T-cell (primary cell): Measurements from ENCODE around the gene ZNF35. TPM values are rescaled to one million over a fixed set of nuclear protein-coding genes. Genes with fewer than 3 reads are reported as not detected.

Experiments used
- ATAC-seq, 4 experiments: fragments of 200-7000 bp in 3 of 4; fragments of 150-1000 bp in 1 of 4; cut with Tn5 transposase; replicated peaks in 1 of 4; 1 replicate in 3 of 4; 2 replicates in 1 of 4; pipeline ENCODE4 v1.10.0; 2021; ENCODE audit warnings: moderate library complexity in 3 of 4, mild to moderate bottlenecking in 2 of 4, moderate number of reproducible peaks in 1 of 4
- CTCF ChIA-PET, 2 donors: fragments of 300-600 bp; sonication (Branson Sonifier 250); formaldehyde crosslinking; loops; one replicate each; lab custom pipeline; 2022; ENCODE audit warnings: antibody characterized with exemption in 2 of 2; lab: Charles Lee
- POLR2A ChIA-PET, 2 donors: fragments of 300-600 bp; sonication (Branson Sonifier 250); formaldehyde crosslinking; loops; one replicate each; lab custom pipeline; 2022; ENCODE audit warnings: antibody characterized with exemption in 2 of 2; lab: Charles Lee
- DNase-seq, 35 experiments: peaks; one replicate each; pipeline versions ENCODE4 v3.0.0 to v3.0.0-alpha.2; 2013 to 2023
- H3K27ac ChIP-seq: one replicate; pipeline ENCODE4 v1.5.1; 2013; ENCODE audit warnings: low read length
- H3K27me3 ChIP-seq, 2 experiments: replicated peaks in 1 of 2; 1 replicate in 1 of 2; 2 replicates in 1 of 2; pipeline versions ENCODE4 v1.6.1 to v1.7.0; 2013; ENCODE audit warnings: low read length in 1 of 2, mixed read lengths in 1 of 2; ENCODE audit not compliant: control insufficient read depth in 2 of 2, insufficient read depth in 2 of 2; ENCODE audit errors: extremely low read depth in 1 of 2
- H3K36me3 ChIP-seq, 2 donors: 1 replicate in 1 of 2; 2 replicates in 1 of 2; pipeline versions ENCODE4 v1.6.1 to v1.7.0; 2013; ENCODE audit warnings: low read length in 1 of 2; ENCODE audit not compliant: control insufficient read depth in 2 of 2, insufficient read depth in 1 of 2; ENCODE audit errors: extremely low read depth in 1 of 2
- H3K4me1 ChIP-seq, 2 experiments: 1 replicate in 1 of 2; 2 replicates in 1 of 2; pipeline versions ENCODE4 v1.6.1 to v1.7.0; 2013; ENCODE audit warnings: low read length in 2 of 2, mixed read lengths in 1 of 2; ENCODE audit not compliant: insufficient read depth in 2 of 2, control insufficient read depth in 1 of 2; ENCODE audit errors: extremely low read depth in 1 of 2
- H3K4me3 ChIP-seq, 2 donors: 1 replicate in 1 of 2; 2 replicates in 1 of 2; pipeline versions ENCODE4 v1.5.1 to v1.7.0; 2013; ENCODE audit warnings: mild to moderate bottlenecking in 2 of 2, low read length in 1 of 2, moderate library complexity in 1 of 2; ENCODE audit not compliant: control insufficient read depth in 1 of 2; ENCODE audit errors: extremely low read depth in 1 of 2
- H3K9me3 ChIP-seq: 2 replicates; pipeline ENCODE4 v1.7.0; 2013
- H3K27ac Mint-ChIP-seq, 2 donors: one replicate each; pipeline ENCODE4 v1.8.0; 2020 to 2021; ENCODE audit warnings: mild to moderate bottlenecking in 2 of 2, mixed read lengths in 2 of 2
- H3K27me3 Mint-ChIP-seq, 2 donors: one replicate each; pipeline ENCODE4 v1.8.0; 2021 to 2022; ENCODE audit warnings: mixed read lengths in 2 of 2
- H3K36me3 Mint-ChIP-seq: one replicate; pipeline ENCODE4 v1.8.0; 2021; ENCODE audit warnings: mixed read lengths
- H3K4me1 Mint-ChIP-seq, 3 donors: one replicate each; pipeline ENCODE4 v1.8.0; 2020 to 2022; ENCODE audit warnings: mixed read lengths in 3 of 3, mild to moderate bottlenecking in 1 of 3
- H3K4me3 Mint-ChIP-seq, 3 donors: one replicate each; pipeline ENCODE4 v1.8.0; 2020 to 2022; ENCODE audit warnings: mild to moderate bottlenecking in 3 of 3, mixed read lengths in 3 of 3, moderate library complexity in 3 of 3
- H3K9me3 Mint-ChIP-seq, 3 donors: one replicate each; pipeline ENCODE4 v1.8.0; 2020 to 2022; ENCODE audit warnings: mixed read lengths in 3 of 3
- WGBS: methylation state at CpG from one replicate; pipeline ENCODE4 v1.1.5; 2013; ENCODE audit warnings: missing lambda C conversion rate; ENCODE audit not compliant: insufficient coverage; 5-methylcytosine and 5-hydroxymethylcytosine counted together
- total RNA-seq, 35 experiments: library from RNA in 6 of 35; stranded (reverse) in 6 of 35; fragments of 120-200 nt in 1 of 35; gene quantifications; one replicate each; pipeline versions ENCODE4 v1.2.1 to v1.2.4 and lab custom pipeline; 2013 to 2026

The ZNF35 gene
- total RNA-seq, 5 donors from 2014 or later (not counting 1 experiment from before 2014, with no cell fraction given), result 2.2 to 3.5 (median 3.0) TPM

- H3K9me3 ChIP-seq, result peaks cover 2% of the 10 kb centered on the region
- H3K9me3 Mint-ChIP-seq, result peaks cover 19 to 24% (median 21%) of the 10 kb centered on the region in 3 donors
- 93% methylated on average over 5 of the region's 5 CpGs for WGBS
- no peaks in the 10 kb centered on the region for H3K4me1 Mint-ChIP-seq
- H3K4me3 ChIP-seq, result no peak overlapping the region
- CTCF ChIA-PET, result no interaction called here
- ATAC-seq (no peak), DNase-seq (no peak)
- H3K27ac Mint-ChIP-seq, result no peak overlapping the region
- H3K36me3 ChIP-seq, result peaks cover 0 to under 1% of the 10 kb centered on the region in 2 donors
- no peaks in the 10 kb centered on the region for H3K4me1 ChIP-seq
- H3K27me3 ChIP-seq, result no peaks in the 10 kb centered on the region
- H3K27me3 Mint-ChIP-seq, result peaks cover 3% of the 10 kb centered on the region in 2 donors
- H3K4me3 Mint-ChIP-seq, result no peak overlapping the region
- no peak overlapping the region for H3K27ac ChIP-seq
- H3K36me3 Mint-ChIP-seq, result peaks cover 5% of the 10 kb centered on the region
- POLR2A ChIA-PET, result no interaction called here
Observed at GRCh38 chr3:44678480-44679116, 30.1 kb downstream of the ZNF35 start.

- H3K4me1 Mint-ChIP-seq, result peaks cover 10 to 19% (median 17%) of the 10 kb centered on the region in 3 donors
- no peak overlapping the region for H3K27ac ChIP-seq
- H3K4me3 ChIP-seq, result no peak overlapping the region
- H3K9me3 ChIP-seq, result peaks cover 2% of the 10 kb centered on the region
- peaks cover 0 to 3% of the 10 kb centered on the region in 2 donors for H3K36me3 ChIP-seq
- ATAC-seq, result no peak
- peaks cover 6 to 17% of the 10 kb centered on the region in 2 donors for H3K27me3 Mint-ChIP-seq
- H3K4me3 Mint-ChIP-seq, result no peak overlapping the region
- ChIA-PET CTCF (no interaction called here), POLR2A (no interaction called here)
- peaks cover 0 to 8% of the 10 kb centered on the region in 2 experiments for H3K4me1 ChIP-seq
- H3K9me3 Mint-ChIP-seq, result peaks cover 18 to 26% (median 22%) of the 10 kb centered on the region in 3 donors
- H3K27me3 ChIP-seq, result peaks cover 0 to 3% of the 10 kb centered on the region in 2 experiments
- no peak overlapping the region for H3K27ac Mint-ChIP-seq
- no peak for DNase-seq
- H3K36me3 Mint-ChIP-seq, result peaks cover 19% of the 10 kb centered on the region
- 63% methylated on average over 2 of the region's 4 CpGs for whole genome bisulfite sequencing
Observed at GRCh38 chr3:44680921-44681455, 32.5 kb downstream of the ZNF35 start.

GRCh38 chr3:44682182-44682896 lies 33.8 kb downstream of the ZNF35 start:
- Histone ChIP-seq H3K9me3 (peaks cover 8% of the 10 kb centered on the region), H3K4me3 (no peak overlapping the region), H3K27me3 (peaks cover 0 to 6% of the 10 kb centered on the region in 2 experiments), H3K27ac (no peak overlapping the region), H3K36me3 (peaks cover 0 to 3% of the 10 kb centered on the region in 2 donors), H3K4me1 (peaks cover 0 to 9% of the 10 kb centered on the region in 2 experiments)
- no peak overlapping the region for H3K27ac Mint-ChIP-seq
- DNase-seq (no peak), ATAC-seq (no peak)
- POLR2A ChIA-PET, result no interaction called here
- peaks cover 10 to 20% (median 19%) of the 10 kb centered on the region in 3 donors for H3K4me1 Mint-ChIP-seq
- H3K4me3 Mint-ChIP-seq, result no peak overlapping the region
- CTCF ChIA-PET, result no interaction called here
- no CpG with 5 or more reads among the region's 2 CpGs for WGBS
- H3K27me3 Mint-ChIP-seq, result peaks cover 5 to 29% of the 10 kb centered on the region in 2 donors
- H3K9me3 Mint-ChIP-seq, result peaks cover 24 to 36% (median 28%) of the 10 kb centered on the region in 3 donors
- peaks cover 19% of the 10 kb centered on the region for H3K36me3 Mint-ChIP-seq

GRCh38 chr3:44685128-44685800 lies 36.7 kb downstream of the ZNF35 start:
- H3K27me3 Mint-ChIP-seq, result peaks cover 25 to 49% of the 10 kb centered on the region in 2 donors
- 4% methylated on average over 35 of the region's 48 CpGs for WGBS
- POLR2A ChIA-PET, result interaction anchor here in 1 of 2 donors (0.6 kb wide), 1 partner anchor 21 kb away, joined by 3 read pairs; no protein-coding TSS in a partner anchor
- H3K9me3 Mint-ChIP-seq, result peaks cover 34 to 37% (median 35%) of the 10 kb centered on the region in 3 donors
- ATAC-seq (peak; percentile 76 to 96 (median 86)), DNase-seq (peak in 34 of 35 experiments; percentile 11 to 70 (median 38))
- peaks cover 19% of the 10 kb centered on the region for H3K36me3 Mint-ChIP-seq
- H3K27ac Mint-ChIP-seq, result peak overlapping the region in 1 of 2 donors; percentile 71
- Histone ChIP-seq H3K27ac (no peak overlapping the region), H3K4me3 (peak overlapping the region; percentile 48 to 86), H3K9me3 (peaks cover 8% of the 10 kb centered on the region), H3K4me1 (peaks cover 0 to 9% of the 10 kb centered on the region in 2 experiments), H3K27me3 (peaks cover 0 to 14% of the 10 kb centered on the region in 2 experiments), H3K36me3 (peaks cover 0 to 3% of the 10 kb centered on the region in 2 donors)
- CTCF ChIA-PET, result interaction anchor here in 1 of 2 donors (0.5 kb wide), 1 partner anchor 38 kb away, joined by 3 read pairs; no protein-coding TSS in a partner anchor
- peak overlapping the region; percentile 74 to 97 (median 86) for H3K4me3 Mint-ChIP-seq
- H3K4me1 Mint-ChIP-seq, result peaks cover 10 to 20% (median 19%) of the 10 kb centered on the region in 3 donors

- peaks cover 6% of the 10 kb centered on the region for H3K9me3 ChIP-seq
- DNase-seq (no peak), ATAC-seq (no peak)
- Mint-ChIP-seq H3K27me3 (peaks cover 51 to 58% of the 10 kb centered on the region in 2 donors), H3K27ac (no peak overlapping the region), H3K9me3 (peaks cover 25 to 52% (median 37%) of the 10 kb centered on the region in 3 donors), H3K4me1 (peaks cover 10 to 20% (median 19%) of the 10 kb centered on the region in 3 donors), H3K4me3 (no peak overlapping the region), H3K36me3 (peaks cover 16% of the 10 kb centered on the region)
- WGBS, result no CpG with 5 or more reads among the region's 1 CpG
- CTCF ChIA-PET, result no interaction called here
- no peak overlapping the region for H3K4me3 ChIP-seq
- POLR2A ChIA-PET, result no interaction called here
- H3K27ac ChIP-seq, result no peak overlapping the region
- H3K27me3 ChIP-seq, result peaks cover 0 to 17% of the 10 kb centered on the region in 2 experiments
- peaks cover 0 to 9% of the 10 kb centered on the region in 2 experiments for H3K4me1 ChIP-seq
- H3K36me3 ChIP-seq, result peaks cover 0 to 3% of the 10 kb centered on the region in 2 donors
Observed at GRCh38 chr3:44687898-44688297, 39.4 kb downstream of the ZNF35 start.
